Limb (tissue), 2 donors: Measurements from ENCODE around the gene CHN1.

Source experiments
- DNase-seq, 2 donors: peaks; one replicate each; pipeline ENCODE4 v3.0.0-alpha.2; 2016; ENCODE audit errors: extremely low spot score in 2 of 2

Gene CHN1

DNA sequence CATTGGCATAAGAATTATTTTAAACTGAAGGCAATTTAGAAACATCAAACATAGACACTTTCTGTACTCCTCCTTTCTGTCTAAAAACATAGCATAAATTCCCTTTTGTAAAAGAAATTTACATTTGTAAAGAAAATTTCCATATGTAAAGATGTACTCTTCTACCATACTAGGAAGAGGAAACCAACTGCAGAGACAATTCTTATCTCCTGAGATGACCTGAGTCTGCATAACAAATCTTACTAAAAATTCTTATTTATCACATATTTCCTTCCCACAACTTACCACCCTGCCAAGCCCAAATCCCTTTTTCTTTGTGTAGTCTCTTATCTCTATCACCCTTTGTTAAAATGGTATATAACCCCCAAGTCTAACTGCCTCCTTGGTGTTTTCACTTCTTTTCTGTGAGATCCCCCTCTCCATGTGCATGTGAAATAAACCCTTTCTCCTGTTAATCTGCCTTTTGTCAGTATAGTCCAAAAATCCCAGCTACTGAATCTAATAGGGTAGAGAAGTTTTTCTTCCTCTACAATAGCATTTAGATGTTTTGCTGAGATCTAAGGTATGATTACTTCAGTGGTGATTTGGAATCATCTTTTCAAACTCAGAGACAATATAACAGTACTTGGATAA is 81.0 kb downstream of the CHN1 start:
- DNase-seq: no peak

DNA sequence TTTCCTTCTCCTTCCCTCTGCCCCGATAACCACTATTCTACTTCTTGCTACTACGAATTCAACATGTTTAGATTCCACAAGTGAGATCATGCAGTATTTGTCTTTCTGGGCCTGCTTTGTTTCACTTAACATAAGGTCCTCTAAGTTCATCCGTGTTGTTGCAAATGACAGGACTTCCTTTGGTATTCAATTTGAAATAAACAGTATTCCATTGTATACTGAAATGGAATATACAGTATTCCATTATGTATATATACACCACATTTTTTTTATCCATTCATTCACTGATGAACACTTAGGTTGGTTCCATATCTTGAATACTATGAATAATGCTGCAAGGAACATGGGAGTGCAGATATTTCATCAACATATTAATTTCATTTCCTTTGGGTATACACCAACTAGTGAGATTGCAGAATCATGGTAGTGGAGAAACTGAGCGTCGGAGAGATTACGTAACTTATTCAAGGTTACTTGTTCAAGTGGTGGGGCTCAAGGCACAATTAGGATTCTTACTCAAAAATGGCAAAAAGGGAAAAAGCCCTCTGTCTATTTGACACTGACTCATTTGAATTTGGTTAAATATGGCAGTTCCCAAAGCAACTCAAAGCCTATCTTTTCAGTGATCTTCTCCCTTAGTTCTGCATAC is 85.1 kb downstream of the CHN1 start:
- no peak for DNase-seq

DNA sequence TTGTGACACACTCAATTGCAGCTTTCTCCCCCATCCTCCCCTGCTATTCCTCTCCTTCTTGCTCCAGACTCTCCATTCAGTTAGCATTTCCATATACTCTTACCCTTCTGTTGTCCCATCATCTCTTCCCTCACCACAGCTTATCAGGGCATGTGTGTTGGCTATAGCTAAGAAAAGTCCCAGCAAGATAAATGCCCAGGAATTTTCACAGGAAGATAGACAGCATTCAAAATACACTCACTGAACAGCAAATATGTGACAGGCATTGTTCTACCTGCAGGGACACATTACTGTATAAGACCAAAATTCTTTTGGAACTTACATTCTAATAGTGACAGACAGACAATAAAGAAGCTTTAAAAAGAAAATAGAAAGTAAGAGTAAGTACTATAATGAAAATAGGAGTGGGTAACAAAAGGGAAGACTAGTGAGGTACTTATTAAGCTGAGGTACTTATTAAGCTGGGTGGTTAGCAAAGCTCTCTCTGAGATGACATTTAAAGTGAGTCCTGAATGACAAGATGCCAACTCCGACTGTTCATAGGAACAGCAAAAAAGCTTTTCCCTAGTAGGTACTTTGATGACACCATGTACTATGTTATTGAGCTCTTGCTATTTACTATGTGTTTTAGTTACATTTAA is 86.2 kb downstream of the CHN1 start:
- DNase-seq: no peak

DNA sequence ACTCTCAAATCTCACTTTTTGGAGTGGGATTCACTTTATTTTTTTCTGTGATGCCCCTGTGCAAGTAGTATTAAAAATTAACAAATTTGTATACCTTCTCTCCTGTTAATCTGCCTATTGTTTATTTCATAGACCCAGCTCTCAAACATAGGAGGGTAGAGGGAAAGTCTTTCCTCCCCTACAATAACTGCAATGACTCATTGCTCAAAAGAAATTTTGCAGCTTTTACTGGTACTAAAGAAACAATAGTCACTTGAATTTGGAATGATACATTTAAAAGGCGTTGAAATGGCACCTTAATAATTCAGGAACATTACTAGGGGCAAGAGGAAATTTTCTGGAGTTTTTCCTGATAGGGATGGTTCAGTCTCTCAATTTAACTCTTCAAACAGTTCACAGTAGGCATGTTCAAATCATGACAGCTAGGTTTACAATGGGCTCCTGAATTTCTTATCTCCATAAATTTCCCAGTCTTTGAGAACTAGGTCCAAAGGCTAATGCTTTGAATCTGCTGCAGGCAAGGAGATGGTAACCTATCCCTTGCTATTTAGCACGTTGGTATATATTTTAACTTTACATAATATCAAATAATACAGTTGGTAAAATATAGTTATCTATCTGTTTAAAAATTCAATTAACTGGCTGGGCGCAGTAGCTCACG is 88.8 kb downstream of the CHN1 start:
- no peak for DNase-seq

DNA sequence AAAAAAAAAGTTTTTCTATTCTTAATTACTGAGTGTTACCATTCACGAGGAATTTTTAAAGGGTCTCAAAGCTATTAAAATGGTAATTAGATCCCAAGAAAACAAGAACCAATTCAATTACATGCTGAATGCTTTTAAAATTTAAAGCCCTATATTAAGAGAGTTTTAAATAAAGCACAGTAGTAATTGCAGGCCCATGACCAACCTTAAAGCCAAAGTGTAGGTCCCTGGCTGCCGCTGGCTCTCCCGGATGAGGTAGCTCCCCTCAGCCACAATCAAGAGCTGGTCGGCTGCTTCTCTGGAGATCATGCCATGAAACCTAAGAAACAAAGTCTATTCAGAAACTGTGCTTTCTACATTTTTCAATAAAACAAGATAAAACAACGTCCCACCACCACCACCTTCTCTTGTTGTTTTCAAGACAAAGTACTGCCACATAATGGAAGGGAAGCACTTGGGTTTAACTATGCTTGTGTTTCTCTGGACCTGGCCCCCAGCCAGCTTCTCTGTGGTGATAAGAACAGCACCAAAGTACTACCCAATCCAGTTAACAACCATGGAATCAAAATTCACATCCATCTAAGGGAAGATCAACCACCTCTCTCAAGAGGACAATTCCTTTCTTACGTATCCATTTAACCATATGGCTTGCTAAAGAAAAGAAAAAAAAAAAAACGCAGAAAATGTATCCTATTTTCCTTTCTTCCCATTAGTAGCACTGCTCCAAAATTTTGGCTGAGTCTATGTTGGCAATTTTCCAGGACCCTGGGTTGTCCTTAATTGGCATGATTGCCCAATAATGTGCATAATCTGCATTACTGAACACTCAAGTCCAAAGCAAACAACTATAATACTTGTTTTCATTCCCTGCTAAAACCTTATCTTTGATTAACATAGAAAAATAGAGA is 90.1 kb downstream of the CHN1 start:
- no peak for DNase-seq

DNA sequence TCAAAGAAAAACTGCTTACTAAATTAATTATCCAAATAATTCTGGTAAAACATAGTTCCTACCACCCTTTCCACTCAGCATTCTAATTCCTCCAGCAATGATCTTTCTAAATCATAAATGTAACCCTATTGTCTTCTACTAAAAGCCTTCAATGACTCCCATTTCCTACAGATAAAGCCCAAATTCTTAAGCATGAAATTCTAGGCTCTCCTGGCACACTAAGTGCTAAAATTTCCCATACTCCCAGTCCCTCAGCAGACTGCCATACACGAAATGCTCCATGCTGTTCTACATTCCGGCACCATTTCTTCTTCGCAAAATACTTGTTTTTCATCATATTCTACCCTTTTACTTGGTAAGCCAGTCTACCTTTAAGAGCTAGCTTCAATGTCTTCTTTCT is 96.9 kb downstream of the CHN1 start:
- no peak for DNase-seq

DNA sequence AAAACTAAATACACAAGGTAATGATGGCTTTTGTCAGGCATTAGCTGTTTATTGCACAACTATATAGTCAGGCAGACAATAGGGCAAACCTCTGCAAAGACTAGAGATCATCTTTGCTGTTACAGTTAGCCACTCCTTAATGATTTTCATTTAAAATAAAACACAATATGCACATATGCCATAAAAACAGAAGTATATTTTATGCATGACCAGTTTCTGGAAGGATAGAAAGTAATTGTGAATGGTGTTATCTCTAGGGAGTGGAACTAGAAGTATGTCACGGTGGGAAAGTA is 102.0 kb downstream of the CHN1 start:
- no peak for DNase-seq

DNA sequence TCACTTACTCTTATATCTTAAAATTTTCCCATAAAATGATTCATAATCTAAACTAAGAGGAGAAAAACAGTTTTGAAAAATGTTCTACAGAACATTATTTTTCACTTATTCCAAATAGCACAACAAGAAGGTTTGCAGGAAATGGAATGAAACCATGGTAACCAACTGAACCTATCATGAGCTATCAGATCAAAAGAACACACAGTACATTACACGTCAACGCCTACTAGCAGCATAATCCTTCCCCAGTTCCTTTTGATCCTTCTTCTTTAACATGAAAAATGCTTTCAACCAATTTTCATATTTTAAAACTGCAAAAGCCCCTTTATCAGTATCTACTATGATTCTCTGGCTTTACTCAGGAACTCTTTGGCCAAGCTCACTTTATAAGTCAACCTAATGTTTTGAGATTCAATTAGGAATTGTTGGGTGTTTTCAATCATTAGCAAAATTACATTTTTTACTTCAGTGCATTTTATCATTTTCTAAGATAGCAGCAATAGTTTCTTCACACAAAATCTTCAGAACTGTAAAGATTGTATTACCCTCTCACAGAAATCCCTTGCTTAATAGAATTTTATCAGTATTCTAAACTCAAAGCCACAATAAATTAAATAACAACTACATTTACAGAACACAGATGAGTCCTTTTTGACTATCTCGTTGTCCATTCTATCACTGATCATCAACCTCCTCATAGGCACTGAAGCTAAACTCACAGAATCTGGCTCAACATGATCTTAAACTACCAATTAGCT is 102.5 kb downstream of the CHN1 start:
- DNase-seq: peak in 1 of 2 donors; percentile 35

DNA sequence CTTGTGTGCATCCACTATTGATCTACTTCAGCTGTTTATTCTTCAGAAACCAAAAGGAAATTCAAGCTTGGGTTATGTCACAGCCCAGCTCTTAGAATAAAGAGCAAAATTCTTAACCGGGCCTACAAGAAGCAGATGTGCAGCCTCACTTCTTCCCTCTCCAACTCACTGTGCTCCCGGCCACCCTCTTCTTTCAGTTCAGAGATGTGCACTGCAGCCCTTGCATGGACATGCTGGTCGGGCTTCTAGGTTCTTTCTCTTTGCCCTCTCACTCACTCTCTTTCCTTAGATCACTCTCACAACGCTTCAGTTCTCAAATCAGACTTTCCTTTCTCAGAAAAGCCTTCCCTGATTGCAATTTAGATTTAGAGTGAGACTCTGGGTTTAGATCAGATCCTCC is 104.1 kb downstream of the CHN1 start:
- DNase-seq: no peak

DNA sequence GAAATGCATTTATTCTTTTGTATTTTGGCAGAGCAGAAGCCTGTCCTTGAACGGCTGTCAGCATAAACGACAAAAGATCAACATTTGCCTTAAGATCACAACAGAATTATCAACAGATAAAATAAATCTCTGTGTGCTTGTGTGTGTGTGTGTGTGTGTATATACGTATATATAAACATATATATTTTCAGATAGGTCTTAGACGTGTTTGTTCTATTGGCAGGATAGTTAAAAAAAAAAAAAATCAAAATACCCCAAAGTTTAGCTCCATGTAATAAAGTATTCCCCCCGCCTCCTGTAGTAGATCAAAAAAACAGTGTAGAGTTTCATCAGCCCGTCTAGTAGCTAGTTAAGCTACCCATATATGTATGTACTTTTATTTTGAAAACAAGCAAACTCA is 107.9 kb downstream of the CHN1 start:
- DNase-seq: no peak

DNA sequence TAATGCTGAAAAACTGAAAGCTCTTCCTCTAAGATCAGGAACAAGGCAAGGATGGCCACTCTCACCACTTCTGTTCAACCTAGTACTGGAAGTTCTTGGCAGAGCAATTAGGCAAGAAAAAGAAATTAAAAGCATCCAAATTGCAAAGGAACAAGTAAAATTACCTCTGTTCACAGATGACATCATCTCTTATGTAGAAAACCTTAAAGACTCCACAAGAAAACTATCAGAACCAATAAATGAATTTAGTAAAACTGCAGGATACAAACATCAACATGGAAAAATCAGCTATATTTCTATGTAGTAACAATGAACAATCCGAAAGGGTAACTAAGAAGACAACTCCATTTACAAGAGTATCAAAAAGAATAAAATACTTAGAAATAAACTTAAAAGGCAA is 112.2 kb downstream of the CHN1 start:
- DNase-seq: no peak

DNA sequence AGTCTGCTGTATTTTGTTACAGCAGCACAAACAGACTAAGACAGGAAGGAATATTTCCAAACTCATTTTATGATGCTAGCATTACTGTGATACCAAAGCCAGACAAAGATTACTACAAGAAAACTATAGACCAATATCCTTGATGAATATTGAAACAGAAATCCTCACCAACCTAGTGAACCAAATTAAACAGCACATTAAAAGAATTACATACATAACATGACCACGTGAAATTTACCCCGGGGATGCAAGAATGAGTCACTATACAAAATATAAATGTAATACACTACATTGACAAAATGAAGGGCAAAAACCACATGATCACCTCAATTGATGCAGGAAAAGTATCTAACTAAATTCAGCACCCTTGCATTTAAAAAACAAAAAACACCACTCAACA is 112.6 kb downstream of the CHN1 start:
- DNase-seq: no peak

DNA sequence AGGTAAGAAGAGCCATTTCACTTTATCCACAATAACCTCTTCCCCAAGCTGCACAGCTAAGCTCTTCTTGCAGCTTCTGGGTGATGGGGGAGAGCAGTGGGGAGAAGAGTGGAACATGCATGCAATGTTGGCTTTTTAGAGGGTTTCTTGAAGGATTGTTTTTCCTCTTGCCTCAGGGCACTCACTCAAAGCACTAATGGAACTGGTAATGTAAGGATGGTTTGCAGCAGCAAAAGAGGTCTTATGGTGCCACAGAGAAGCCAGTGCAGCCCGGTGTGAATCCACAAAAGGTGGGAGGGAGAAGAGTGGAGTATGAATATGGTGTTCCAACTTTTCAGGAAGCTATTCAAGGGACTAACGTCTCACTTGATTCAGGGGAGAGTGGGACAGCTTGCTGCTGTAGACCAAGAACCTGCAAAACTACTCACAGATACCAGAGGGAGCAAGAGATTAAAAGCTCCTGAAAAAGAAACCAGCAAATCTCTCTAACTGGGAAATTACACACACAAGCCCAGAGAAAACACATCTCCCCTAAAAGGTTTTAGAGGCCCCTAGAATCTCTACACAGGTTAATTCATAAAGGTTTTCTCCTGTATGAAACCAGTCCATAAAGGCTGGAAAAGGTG is 116.4 kb downstream of the CHN1 start:
- no peak for DNase-seq

DNA sequence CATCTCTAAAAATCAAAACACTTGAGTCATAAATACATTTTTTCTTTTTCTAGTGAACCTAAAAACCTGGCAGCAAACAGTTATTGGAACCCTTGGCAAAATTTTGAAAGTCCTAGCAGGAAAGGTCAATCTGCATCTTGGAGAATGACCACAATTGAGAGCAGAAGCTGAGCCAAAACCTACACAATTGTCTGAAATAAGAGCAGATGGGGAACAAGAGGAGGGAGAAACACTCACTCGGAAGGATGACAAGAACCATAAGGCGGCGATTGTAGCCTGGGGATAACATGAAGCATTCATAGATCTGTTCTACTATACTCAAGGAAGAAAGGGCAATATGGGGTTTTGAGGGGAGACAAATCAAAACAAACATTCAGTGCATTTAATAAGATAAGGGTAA is 117.0 kb downstream of the CHN1 start:
- DNase-seq: no peak

DNA sequence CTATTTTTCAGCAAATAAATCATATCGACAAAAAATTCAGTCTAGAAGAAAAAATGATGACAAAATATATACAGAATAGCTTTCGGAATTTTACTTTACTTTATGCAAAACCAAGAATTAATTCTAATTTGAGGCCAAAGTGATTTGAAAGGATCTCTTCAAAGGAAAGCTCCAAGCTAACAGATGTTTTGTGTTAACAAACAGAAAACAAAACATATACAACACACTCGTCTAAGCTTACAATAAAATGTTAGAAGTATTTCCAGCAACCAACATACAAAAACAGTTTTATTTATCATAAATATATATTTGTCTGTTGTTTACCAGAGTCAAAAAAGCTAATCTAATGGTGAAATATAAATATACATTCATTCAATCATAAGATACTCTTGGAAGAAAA is 122.8 kb downstream of the CHN1 start:
- no peak for DNase-seq

DNA sequence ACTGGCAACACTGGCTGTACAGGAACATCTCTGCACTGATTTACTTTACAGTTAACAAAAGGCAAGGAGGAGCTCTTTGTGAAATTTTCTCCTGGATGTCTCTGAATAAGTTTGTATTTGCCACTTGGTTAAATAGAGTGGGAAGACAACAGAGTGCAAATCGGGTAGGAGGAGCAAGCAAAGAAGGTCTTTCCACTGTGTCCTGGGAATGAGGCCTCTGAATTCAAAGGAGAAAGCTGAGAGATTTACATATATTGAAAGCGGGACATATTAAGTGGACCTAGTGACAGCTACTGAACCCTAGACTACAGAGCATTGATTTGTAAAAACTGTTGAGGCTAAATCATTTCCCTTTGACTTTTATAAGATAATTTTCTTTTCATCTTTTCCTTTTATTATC is 123.5 kb downstream of the CHN1 start:
- DNase-seq: no peak

DNA sequence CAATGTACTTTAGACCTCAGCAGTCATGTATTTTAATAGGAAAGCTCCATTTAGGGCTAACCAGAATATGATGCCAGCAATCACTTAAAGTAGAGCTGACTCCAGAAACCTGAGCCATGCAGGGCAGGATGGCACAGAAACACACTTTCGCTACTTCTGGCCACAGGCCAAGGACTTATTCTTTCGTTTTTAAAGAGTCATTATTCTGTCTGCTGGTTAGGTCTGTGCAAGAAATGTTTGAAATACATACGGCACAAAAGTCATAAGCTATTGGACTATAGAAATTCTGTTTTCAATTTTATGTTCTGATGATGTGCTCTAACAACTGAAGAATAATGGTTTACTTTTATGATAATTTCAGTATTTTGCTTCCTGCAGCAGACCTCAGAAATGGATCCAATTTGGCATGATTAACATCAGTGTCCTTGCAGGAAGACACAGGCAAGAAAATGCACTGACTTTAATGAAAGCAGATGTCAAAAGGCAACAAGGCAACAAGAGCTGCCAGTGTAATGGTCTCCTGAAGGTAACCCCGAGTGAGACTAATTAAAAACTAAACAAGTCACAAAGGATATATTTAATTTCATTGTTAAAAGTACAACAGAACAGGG is 126.5 kb downstream of the CHN1 start:
- peak in 1 of 2 donors; percentile 29 for DNase-seq

DNA sequence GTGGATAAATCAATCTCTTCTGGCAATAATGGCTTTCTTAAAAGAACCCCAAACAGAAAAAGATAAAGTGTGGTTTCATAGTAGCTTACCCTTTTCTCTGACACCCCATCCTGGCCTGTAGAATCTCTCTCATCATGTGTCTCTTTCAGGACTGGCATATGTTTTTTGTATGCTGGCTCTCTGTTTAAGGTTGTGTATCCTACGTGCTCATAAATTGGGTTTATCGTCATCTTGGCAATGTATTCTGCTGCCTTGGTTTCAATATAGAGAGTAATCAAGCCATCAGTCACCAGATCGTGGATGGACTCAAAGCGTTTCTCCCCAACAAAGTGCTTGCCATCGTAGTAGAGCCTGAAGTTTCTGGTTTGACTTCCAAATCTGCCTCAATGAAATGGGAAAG is 127.4 kb downstream of the CHN1 start:
- no peak for DNase-seq

DNA sequence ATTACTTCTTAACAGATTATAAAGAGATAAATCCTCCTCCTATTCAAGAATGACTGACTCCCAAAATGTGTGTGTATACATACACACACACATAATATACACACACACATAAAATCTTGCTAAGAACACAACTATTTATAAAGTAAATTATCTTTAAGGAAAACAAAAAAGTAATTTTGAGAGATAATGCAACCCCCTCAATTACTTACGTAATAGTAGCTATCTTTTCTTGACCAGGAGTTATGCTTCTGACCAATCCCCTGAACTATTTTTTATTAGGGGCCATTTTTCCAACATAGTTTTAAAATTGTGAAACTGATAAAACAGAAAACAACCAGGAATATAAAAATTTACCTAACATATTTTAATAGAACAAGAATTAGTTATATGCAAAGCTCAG is 127.9 kb downstream of the CHN1 start:
- no peak for DNase-seq

DNA sequence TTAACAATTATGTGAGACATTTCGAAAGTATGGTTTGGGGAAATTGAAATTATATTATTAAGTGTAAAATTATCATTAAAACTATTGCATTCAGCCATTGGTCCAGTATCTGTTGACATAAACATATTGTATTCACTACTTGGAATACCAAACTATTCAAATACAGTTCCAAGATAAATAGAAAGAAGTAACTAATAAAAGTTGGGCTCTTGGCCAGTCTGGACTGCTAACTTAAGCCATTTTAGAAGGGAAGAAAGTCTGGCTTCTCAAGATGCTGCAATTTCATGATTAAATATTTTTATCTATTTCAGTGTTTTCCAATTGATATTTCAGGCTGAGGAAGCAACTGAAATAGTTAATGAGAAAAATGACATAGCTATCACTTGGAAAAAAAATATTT is 131.1 kb downstream of the CHN1 start:
- DNase-seq: no peak
